IMR-90 (cell line): ENCODE results near the gene SLC17A9. TPM values are rescaled to one million over a fixed set of nuclear protein-coding genes. Genes with fewer than 3 reads are reported as not detected.

ENCODE experiments used
- ATAC-seq: fragments of 200-7000 bp; cut with Tn5 transposase; 2 replicates; pipeline ENCODE4 v1.9.1; 2020; ENCODE audit warnings: low read depth, mild to moderate bottlenecking, moderate library complexity
- BruUV-seq: library from RNA; stranded (reverse); fragments of 400-500 nt; replicated peaks from 2 replicates; lab custom pipeline; 2021; lab: Mats Ljungman, UMichigan
- CTCF ChIA-PET: fragments of 300-600 bp; formaldehyde crosslinking; extraction: SDS; loops from one replicate; lab custom pipeline; 2021; ENCODE audit warnings: antibody characterized with exemption; lab: Yijun Ruan, JAX
- POLR2A ChIA-PET: fragments of 300-600 bp; sonication (Branson Sonifier 250); formaldehyde crosslinking; loops from one replicate; lab custom pipeline; 2022; ENCODE audit warnings: antibody characterized with exemption; ENCODE audit not compliant: unreplicated experiment; lab: Charles Lee
- DNase-seq: peaks from one replicate; pipeline ENCODE4 v3.0.0; 2013
- H2AFZ ChIP-seq: replicated peaks from 2 replicates; pipeline ENCODE3; 2013; ENCODE audit warnings: low read length, mild to moderate bottlenecking; ENCODE audit not compliant: poor library complexity
- H2AK5ac ChIP-seq: 2 replicates; pipeline ENCODE4 v1.6.1; 2013; ENCODE audit warnings: low read depth, low read length, inconsistent platforms
- H2AK9ac ChIP-seq: replicated peaks from 2 replicates; pipeline ENCODE3; 2013; ENCODE audit warnings: mild to moderate bottlenecking, low read depth, low read length, moderate library complexity; ENCODE audit not compliant: poor library complexity
- H2BK120ac ChIP-seq: 2 replicates; pipeline ENCODE4 v1.6.1; 2013; ENCODE audit warnings: low read depth, low read length, inconsistent platforms
- H2BK15ac ChIP-seq: 3 replicates; pipeline ENCODE4 v1.6.1; 2013; ENCODE audit warnings: low read depth, low read length, inconsistent platforms
- H2BK20ac ChIP-seq: 2 replicates; pipeline ENCODE4 v1.6.1; 2013; ENCODE audit warnings: low read depth, mild to moderate bottlenecking, inconsistent platforms, low read length, moderate library complexity
- H2BK5ac ChIP-seq: 2 replicates; pipeline ENCODE4 v1.6.1; 2013; ENCODE audit warnings: mild to moderate bottlenecking, low read depth, low read length, inconsistent platforms; ENCODE audit not compliant: poor library complexity, severe bottlenecking
- H3K14ac ChIP-seq: replicated peaks from 2 replicates; pipeline ENCODE4 v1.6.1; 2013; ENCODE audit warnings: low read depth, low read length, inconsistent platforms
- H3K18ac ChIP-seq: 2 replicates; pipeline ENCODE4 v1.6.1; 2013; ENCODE audit warnings: low read depth, low read length, control low read depth
- H3K23ac ChIP-seq: 2 replicates; pipeline ENCODE4 v1.6.1; 2013; ENCODE audit warnings: low read depth, low read length, inconsistent platforms
- H3K27ac ChIP-seq: 2 replicates; pipeline ENCODE4 v1.5.1; 2013; ENCODE audit warnings: mild to moderate bottlenecking, control low read depth, low read length; ENCODE audit not compliant: insufficient read depth
- H3K27me3 ChIP-seq: 2 replicates; pipeline ENCODE4 v1.6.1; 2013; ENCODE audit warnings: low read length; ENCODE audit not compliant: control insufficient read depth, insufficient read depth
- H3K36me3 ChIP-seq: 2 replicates; pipeline ENCODE4 v1.6.1; 2013; ENCODE audit warnings: low read length, mixed read lengths; ENCODE audit not compliant: control insufficient read depth, insufficient read depth
- H3K4ac ChIP-seq: 2 replicates; pipeline ENCODE4 v1.6.1; 2013; ENCODE audit warnings: low read depth, low read length, inconsistent platforms
- H3K4me1 ChIP-seq: 2 replicates; pipeline ENCODE4 v1.6.1; 2013; ENCODE audit warnings: low read length, mixed read lengths; ENCODE audit not compliant: control insufficient read depth, insufficient read depth
- H3K4me2 ChIP-seq: 2 replicates; pipeline ENCODE4 v1.6.1; 2013; ENCODE audit warnings: low read depth, mild to moderate bottlenecking, control low read depth, low read length, moderate library complexity
- H3K4me3 ChIP-seq: 2 replicates; pipeline ENCODE4 v1.5.1; 2013; ENCODE audit warnings: low read depth, mild to moderate bottlenecking, control low read depth, low read length, moderate library complexity; ENCODE audit not compliant: insufficient read depth
- H3K56ac ChIP-seq: 2 replicates; pipeline ENCODE4 v1.6.1; 2013; ENCODE audit warnings: low read length, inconsistent platforms; ENCODE audit not compliant: insufficient read depth; ENCODE audit errors: extremely low read depth
- H3K79me1 ChIP-seq, 2 experiments: 2 replicates each; pipeline ENCODE4 v1.6.1; 2013; ENCODE audit warnings: low read length in 2 of 2, inconsistent platforms in 1 of 2, low read depth in 1 of 2
- H3K9ac ChIP-seq: 2 replicates; pipeline ENCODE4 v1.6.1; 2013; ENCODE audit warnings: low read depth, low read length, control low read depth
- H3K9me1 ChIP-seq: 2 replicates; pipeline ENCODE4 v1.6.1; 2013; ENCODE audit warnings: low read length, inconsistent platforms; ENCODE audit not compliant: insufficient read depth
- H3K9me3 ChIP-seq: 2 replicates; pipeline ENCODE4 v1.6.1; 2013; ENCODE audit warnings: low read length; ENCODE audit not compliant: control insufficient read depth, insufficient read depth
- H4K20me1 ChIP-seq: 2 replicates; pipeline ENCODE4 v1.6.1; 2013; ENCODE audit warnings: low read length, inconsistent platforms; ENCODE audit not compliant: insufficient read depth
- H4K5ac ChIP-seq: 2 replicates; pipeline ENCODE4 v1.6.1; 2013; ENCODE audit warnings: mild to moderate bottlenecking, low read depth, low read length, control low read depth
- H4K8ac ChIP-seq, 2 experiments: 2 replicates each; pipeline ENCODE4 v1.6.1; 2013; ENCODE audit warnings: low read depth in 2 of 2, low read length in 2 of 2, control low read depth in 1 of 2, inconsistent platforms in 1 of 2
- H4K91ac ChIP-seq: 2 replicates; pipeline ENCODE4 v1.6.1; 2013; ENCODE audit warnings: low read depth, low read length, inconsistent platforms; ENCODE audit not compliant: insufficient read depth
- BHLHE40 ChIP-seq: fragments of 150-350 bp; IDR thresholded peaks from 2 replicates; pipeline ENCODE4 v1.6.1; 2016; ENCODE audit warnings: mild to moderate bottlenecking, low read depth, low read length
- CHD1 ChIP-seq: IDR thresholded peaks from 2 replicates; pipeline ENCODE4 v1.6.1; 2012; ENCODE audit warnings: low read depth, low read length, improper control_type of control experiment
- CTCF ChIP-seq: conservative IDR thresholded peaks from 2 replicates; pipeline ENCODE4 v1.5.1; 2012; ENCODE audit warnings: mild to moderate bottlenecking, low read depth, low read length, improper control_type of control experiment
- ELK1 ChIP-seq: fragments of 150-350 bp; IDR thresholded peaks from 2 replicates; pipeline ENCODE4 v1.6.1; 2016; ENCODE audit warnings: low read depth, mild to moderate bottlenecking, low read length, moderate library complexity, borderline replicate concordance
- FOS ChIP-seq: fragments of 150-350 bp; IDR thresholded peaks from 2 replicates; pipeline ENCODE4 v1.6.1; 2016; ENCODE audit warnings: low read depth, low read length
- MAFK ChIP-seq: IDR thresholded peaks from 2 replicates; pipeline ENCODE4 v1.6.1; 2012; ENCODE audit warnings: low read depth, low read length, improper control_type of control experiment
- MAZ ChIP-seq: IDR thresholded peaks from 2 replicates; pipeline ENCODE4 v1.6.1; 2012; ENCODE audit warnings: low read depth, mild to moderate bottlenecking, low read length, improper control_type of control experiment, moderate library complexity, borderline replicate concordance
- MXI1 ChIP-seq: IDR thresholded peaks from 2 replicates; pipeline ENCODE4 v1.6.1; 2012; ENCODE audit warnings: low read depth, mild to moderate bottlenecking, low read length, moderate library complexity, borderline replicate concordance
- NFE2L2 ChIP-seq: fragments of 150-350 bp; IDR thresholded peaks from 2 replicates; pipeline ENCODE4 v1.6.1; 2016; ENCODE audit warnings: low read depth, mild to moderate bottlenecking, low read length
- POLR2A ChIP-seq: IDR thresholded peaks from 2 replicates; pipeline ENCODE4 v1.6.1; 2012; ENCODE audit warnings: mild to moderate bottlenecking, low read depth, low read length
- RCOR1 ChIP-seq: IDR thresholded peaks from 2 replicates; pipeline ENCODE4 v1.6.1; 2012; ENCODE audit warnings: mild to moderate bottlenecking, low read length, improper control_type of control experiment; ENCODE audit not compliant: insufficient replicate concordance
- SMC3 ChIP-seq: fragments of 150-350 bp; IDR thresholded peaks from 2 replicates; pipeline ENCODE4 v1.6.1; 2016; ENCODE audit warnings: low read depth, mild to moderate bottlenecking, antibody characterized with exemption, low read length, moderate library complexity
- USF2 ChIP-seq: fragments of 150-350 bp; IDR thresholded peaks from 2 replicates; pipeline ENCODE4 v1.6.1; 2017; ENCODE audit warnings: mild to moderate bottlenecking, antibody characterized with exemption, low read length, low read depth
- WGBS, 2 experiments: methylation state at CpG; one replicate each; pipeline versions ENCODE4 v1.1.5 to v1.1.7; 2013; ENCODE audit warnings: missing lambda C conversion rate in 2 of 2; ENCODE audit not compliant: insufficient read length in 1 of 2; ENCODE audit errors: extremely low coverage in 2 of 2; 5-methylcytosine and 5-hydroxymethylcytosine counted together
- dilution Hi-C: fragments of 300-500 bp; cut with HindIII; formaldehyde crosslinking; loops from one replicate; pipeline ENCODE4 v1.14.3; 2018; ENCODE audit warnings: low sequenced_read_pairs; ENCODE audit not compliant: unreplicated experiment
- in situ Hi-C: fragments of 300-500 bp; cut with MboI; formaldehyde crosslinking; loops from 3 replicates; pipeline ENCODE4 v1.14.3; 2019; ENCODE audit warnings: low sequenced_read_pairs, inconsistent platforms, mixed read lengths
- intact Hi-C: fragments of 100-400 bp; cut with micrococcal nuclease; formaldehyde crosslinking; loops from 2 replicates; pipeline ENCODE4 v1.10.0; 2022
- polyA plus RNA-seq, 3 experiments: library from polyadenylated mRNA; depleted of rRNA; stranded (reverse); fragments of >200 nt; gene quantifications; 2 replicates each; pipeline ENCODE4 v1.2.3, GENCODE V29; 2012; ENCODE audit warnings: low replicate concordance in 1 of 3
- total RNA-seq: library from RNA; depleted of rRNA; stranded (reverse); fragments of >200 nt; gene quantifications from 2 replicates; pipeline ENCODE4 v1.2.3, GENCODE V29; 2012

The SLC17A9 gene
- total and polyA plus RNA-seq, 2 of the 4 experiments (the other 2 are of a cell fraction), result 2.2 to 14.4 TPM

GRCh38 chr20:62964700-62965099 lies 12.2 kb downstream of the SLC17A9 start:
- no peak overlapping the region for H3K4me3 ChIP-seq
- H3K9me3 ChIP-seq, result no peaks in the 10 kb centered on the region
- H4K5ac ChIP-seq, result no peak overlapping the region
- no peak overlapping the region for H4K8ac ChIP-seq
- no peaks in the 10 kb centered on the region for H3K79me1 ChIP-seq
- H3K36me3 ChIP-seq, result no peaks in the 10 kb centered on the region
- TF ChIP-seq RCOR1, result no peak
- TF ChIP-seq ELK1, result no peak
- TF ChIP-seq CHD1, result no peak
- TF ChIP-seq MAZ, result no peak
- TF ChIP-seq USF2, result no peak
- no peak for TF ChIP-seq MAFK
- no peak for TF ChIP-seq FOS
- TF ChIP-seq MXI1, result no peak
- no peak for TF ChIP-seq POLR2A
- no peak for TF ChIP-seq NFE2L2
- TF ChIP-seq SMC3, result no peak
- TF ChIP-seq CTCF, result no peak
- TF ChIP-seq BHLHE40, result no peak
- H3K4me1 ChIP-seq, result no peaks in the 10 kb centered on the region
- in situ Hi-C loops, result no loop called here
- no peak overlapping the region for H4K91ac ChIP-seq
- H2BK120ac ChIP-seq, result no peak overlapping the region
- DNase-seq, result no peak
- H2BK20ac ChIP-seq, result no peak overlapping the region
- dilution Hi-C loops, result no loop called here
- peak overlapping the region; percentile 24 for H2AK9ac ChIP-seq
- no peaks in the 10 kb centered on the region for H3K9me1 ChIP-seq
- H3K56ac ChIP-seq, result no peak overlapping the region
- no peak overlapping the region for H2BK15ac ChIP-seq
- no TSS peak for BruUV-seq
- no peak overlapping the region for H2BK5ac ChIP-seq
- no peaks in the 10 kb centered on the region for H4K20me1 ChIP-seq
- H2AFZ ChIP-seq, result no peak overlapping the region
- no peak overlapping the region for H3K9ac ChIP-seq
- no peak overlapping the region for H3K23ac ChIP-seq
- H3K14ac ChIP-seq, result no peak overlapping the region
- no peak overlapping the region for H3K27ac ChIP-seq
- ChIA-PET CTCF (no interaction called here), POLR2A (no interaction called here)
- intact Hi-C loops, result no loop called here
- H3K18ac ChIP-seq, result no peak overlapping the region
- no peak overlapping the region for H3K4me2 ChIP-seq
- peaks cover 24% of the 10 kb centered on the region for H3K27me3 ChIP-seq
- ATAC-seq, result no peak
- 86% methylated on average over 16 of the region's 20 CpGs; no CpG with 5 or more reads in 1 of the 2 experiments for WGBS, 2 experiments
- H3K4ac ChIP-seq, result no peak overlapping the region
- H2AK5ac ChIP-seq, result no peak overlapping the region
